GM13977 (cell line): ENCODE data around the gene PTGER2.

Experiments
- DNase-seq: peaks from one replicate; pipeline ENCODE4 v3.0.0; 2012; ENCODE audit warnings: low spot score
- CTCF ChIP-seq: IDR thresholded peaks from 2 replicates; pipeline ENCODE4 v1.5.1; 2012; ENCODE audit warnings: mild to moderate bottlenecking, control low read depth; ENCODE audit not compliant: insufficient read depth; ENCODE audit errors: extremely low read depth, missing control alignments
- in situ Hi-C: fragments of 300-500 bp; cut with MboI; formaldehyde crosslinking; loops from one replicate; pipeline ENCODE4 v1.12.0; 2022; ENCODE audit warnings: low sequenced_read_pairs, low pct_unique_long_range_greater_than_20kb, mixed read lengths, inconsistent platforms; ENCODE audit not compliant: unreplicated experiment

The PTGER2 gene

GRCh38 chr14:52346778-52347177, 32.7 kb downstream of the PTGER2 start:
- in situ Hi-C loops: no loop called here
- DNase-seq: no peak
- no peak for TF ChIP-seq CTCF

GRCh38 chr14:52348279-52348678, 34.2 kb downstream of the PTGER2 start:
- no peak for DNase-seq
- in situ Hi-C loops: no loop called here
- no peak for TF ChIP-seq CTCF

- no peak for DNase-seq
- no peak for TF ChIP-seq CTCF
- in situ Hi-C loops: no loop called here
These were observed 34.7 kb downstream of the PTGER2 start for GRCh38 chr14:52348776-52349175.

GRCh38 chr14:52349731-52350130, 35.6 kb downstream of the PTGER2 start:
- no peak for TF ChIP-seq CTCF
- no peak for DNase-seq

GRCh38 chr14:52350445-52350844, 36.3 kb downstream of the PTGER2 start:
- TF ChIP-seq CTCF: no peak
- in situ Hi-C loops: no loop called here
- DNase-seq: no peak

More at GRCh38 chr14:52349731-52350130, 35.6 kb downstream of the PTGER2 start:
- in situ Hi-C loops: no loop called here

- no peak for TF ChIP-seq CTCF
- DNase-seq: no peak
- in situ Hi-C loops: no loop called here
These were observed 37.3 kb downstream of the PTGER2 start for GRCh38 chr14:52351233-52352060.
